HEK293T (cell line): ENCODE measurements around the gene PRKG1.

Experiments used
- ARNT ChIP-seq: fragments of 450-650 bp; IDR thresholded peaks from 2 replicates; pipeline ENCODE4 v1.6.1; 2017; ENCODE audit warnings: mild to moderate bottlenecking
- BHLHE40 ChIP-seq: fragments of 450-650 bp; IDR thresholded peaks from 2 replicates; pipeline ENCODE4 v1.6.1; 2016; ENCODE audit warnings: mild to moderate bottlenecking, moderate library complexity, borderline replicate concordance
- ELF4 ChIP-seq: fragments of 450-650 bp; IDR thresholded peaks from 2 replicates; pipeline ENCODE4 v1.6.1; 2017; ENCODE audit warnings: antibody characterized with exemption
- FOXA1 ChIP-seq: fragments of 450-650 bp; IDR thresholded peaks from 2 replicates; pipeline ENCODE4 v1.6.1; 2016; ENCODE audit warnings: mild to moderate bottlenecking
- FOXK2 ChIP-seq: fragments of 450-650 bp; IDR thresholded peaks from 2 replicates; pipeline ENCODE4 v1.6.1; 2016; ENCODE audit warnings: mild to moderate bottlenecking
- HDGF ChIP-seq: fragments of 450-650 bp; IDR thresholded peaks from 2 replicates; pipeline ENCODE4 v1.6.1; 2017; ENCODE audit warnings: antibody characterized with exemption, borderline replicate concordance
- L3MBTL2 ChIP-seq: fragments of 450-650 bp; conservative IDR thresholded peaks from 2 replicates; pipeline ENCODE4 v1.6.1; 2016; ENCODE audit warnings: mild to moderate bottlenecking
- LEF1 ChIP-seq: fragments of 450-650 bp; IDR thresholded peaks from 2 replicates; pipeline ENCODE4 v1.6.1; 2017; ENCODE audit warnings: mild to moderate bottlenecking, borderline replicate concordance
- SP1 ChIP-seq: fragments of 450-650 bp; IDR thresholded peaks from 2 replicates; pipeline ENCODE4 v1.6.1; 2017
- SUZ12 ChIP-seq: fragments of 450-650 bp; IDR thresholded peaks from 2 replicates; pipeline ENCODE4 v1.6.1; 2016; ENCODE audit warnings: mild to moderate bottlenecking
- ZNF384 ChIP-seq: fragments of 450-650 bp; IDR thresholded peaks from 2 replicates; pipeline ENCODE4 v1.6.1; 2016

GRCh38 chr10:52322323-52322722 lies 1248.0 kb downstream of the PRKG1 start:
- no peak for TF ChIP-seq SUZ12
- TF ChIP-seq ZNF384: no peak
- no peak for TF ChIP-seq ELF4
- no peak for TF ChIP-seq L3MBTL2
- TF ChIP-seq BHLHE40: no peak
- no peak for TF ChIP-seq SP1
- no peak for TF ChIP-seq HDGF
- no peak for TF ChIP-seq FOXA1
- TF ChIP-seq ARNT: no peak
- TF ChIP-seq FOXK2: no peak
- TF ChIP-seq LEF1: no peak
